Measurements from ENCODE around the gene SP100.

SP100 gene

GRCh38 chr2:230418341-230419016 lies 2.5 kb downstream of the SP100 start:
- TF ChIP-seq, protein P1, sequence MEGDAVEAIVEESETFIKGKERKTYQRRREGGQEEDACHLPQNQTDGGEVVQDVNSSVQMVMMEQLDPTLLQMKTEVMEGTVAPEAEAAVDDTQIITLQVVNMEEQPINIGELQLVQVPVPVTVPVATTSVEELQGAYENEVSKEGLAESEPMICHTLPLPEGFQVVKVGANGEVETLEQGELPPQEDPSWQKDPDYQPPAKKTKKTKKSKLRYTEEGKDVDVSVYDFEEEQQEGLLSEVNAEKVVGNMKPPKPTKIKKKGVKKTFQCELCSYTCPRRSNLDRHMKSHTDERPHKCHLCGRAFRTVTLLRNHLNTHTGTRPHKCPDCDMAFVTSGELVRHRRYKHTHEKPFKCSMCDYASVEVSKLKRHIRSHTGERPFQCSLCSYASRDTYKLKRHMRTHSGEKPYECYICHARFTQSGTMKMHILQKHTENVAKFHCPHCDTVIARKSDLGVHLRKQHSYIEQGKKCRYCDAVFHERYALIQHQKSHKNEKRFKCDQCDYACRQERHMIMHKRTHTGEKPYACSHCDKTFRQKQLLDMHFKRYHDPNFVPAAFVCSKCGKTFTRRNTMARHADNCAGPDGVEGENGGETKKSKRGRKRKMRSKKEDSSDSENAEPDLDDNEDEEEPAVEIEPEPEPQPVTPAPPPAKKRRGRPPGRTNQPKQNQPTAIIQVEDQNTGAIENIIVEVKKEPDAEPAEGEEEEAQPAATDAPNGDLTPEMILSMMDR (IDR thresholded peaks at IDR 0.05; ENCODE audit: insufficient read depth, low read depth, low read length, missing control alignments): no peak
- H3K4me3 ChIP-seq (ENCODE audit: low read length): no peak overlapping the region
- peak; percentile 33 for DNase-seq (ENCODE audit: low read depth)

DNA sequence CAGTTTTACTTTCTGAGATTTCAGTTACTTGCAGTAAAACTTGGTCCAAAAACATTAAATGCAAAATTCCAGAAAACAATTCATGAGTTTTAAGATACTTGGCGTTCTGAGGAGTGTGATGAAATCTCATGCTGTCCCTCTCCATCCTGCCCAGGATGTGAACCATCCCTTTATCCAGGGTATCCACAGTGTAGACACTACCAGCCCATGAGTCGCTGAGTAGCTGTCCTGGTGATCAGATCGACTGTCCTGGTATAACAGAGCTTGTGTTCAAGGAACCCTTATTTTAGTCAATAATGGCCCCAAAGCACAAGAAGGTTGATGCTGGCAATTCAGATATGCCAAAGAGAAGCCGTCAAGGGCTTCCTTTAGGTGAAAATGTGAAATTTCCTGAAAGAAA lies 3.2 kb downstream of the SP100 start:
- no peak overlapping the region for H3K4me3 ChIP-seq (ENCODE audit: low read length)
- TF ChIP-seq, protein P1 (IDR thresholded peaks at IDR 0.05; ENCODE audit: insufficient read depth, low read depth, low read length, missing control alignments): no peak
- DNase-seq (ENCODE audit: low read depth): no peak

- H3K4me3 ChIP-seq (ENCODE audit: low read length): no peak overlapping the region
- TF ChIP-seq, protein P1 (IDR thresholded peaks at IDR 0.05; ENCODE audit: insufficient read depth, low read depth, low read length, missing control alignments): no peak
- no peak for DNase-seq (ENCODE audit: low read depth)
Observed at GRCh38 chr2:230422149-230422548, 6.1 kb downstream of the SP100 start.

DNA sequence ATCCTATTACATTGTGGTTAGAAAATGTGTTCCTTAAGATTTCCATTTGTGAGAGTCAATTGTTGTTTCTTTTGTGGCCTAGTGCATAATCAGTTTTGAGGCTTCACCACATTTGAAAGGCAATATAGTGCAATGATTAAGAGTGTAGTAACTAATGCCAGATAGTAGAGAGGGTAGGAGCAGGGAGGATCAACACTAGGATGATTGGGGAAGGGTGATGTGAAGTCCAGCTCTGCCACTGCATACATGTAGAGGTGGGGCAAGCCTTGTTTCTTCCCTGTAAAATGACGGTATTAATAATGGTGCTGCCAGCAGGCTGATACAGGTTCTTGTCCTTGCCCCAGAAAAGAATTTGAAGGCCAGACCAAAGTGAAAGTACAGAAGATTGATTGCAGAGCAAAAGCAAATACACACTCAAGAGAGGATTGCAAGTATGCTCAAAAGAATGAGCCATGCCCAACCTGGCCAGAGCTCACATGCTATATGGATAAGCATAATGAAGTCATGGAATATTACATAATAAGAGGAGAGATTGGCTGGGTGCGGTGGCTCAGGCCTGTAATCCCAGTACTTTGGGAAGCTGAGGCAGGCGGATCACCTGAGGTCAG lies 8.0 kb downstream of the SP100 start:
- TF ChIP-seq, protein P1 (IDR thresholded peaks at IDR 0.05; ENCODE audit: insufficient read depth, low read depth, low read length, missing control alignments): no peak
- DNase-seq (ENCODE audit: low read depth): peak; percentile 90

GRCh38 chr2:230425377-230425776 lies 9.4 kb downstream of the SP100 start:
- no peak overlapping the region for H3K4me3 ChIP-seq (ENCODE audit: low read length)
- TF ChIP-seq, protein P1 (IDR thresholded peaks at IDR 0.05; ENCODE audit: insufficient read depth, low read depth, low read length, missing control alignments): no peak
- DNase-seq (ENCODE audit: low read depth): no peak

More for the DNA sequence above, 8.0 kb downstream of the SP100 start:
- peak overlapping the region; percentile 4 for H3K4me3 ChIP-seq (ENCODE audit: low read length)

GRCh38 chr2:230429513-230429912 lies 13.5 kb downstream of the SP100 start:
- TF ChIP-seq, protein P1 (IDR thresholded peaks at IDR 0.05; ENCODE audit: insufficient read depth, low read depth, low read length, missing control alignments): no peak
- H3K4me3 ChIP-seq (ENCODE audit: low read length): no peak overlapping the region
- DNase-seq (ENCODE audit: low read depth): no peak
